ENCODE results near the gene WRAP73. TPM values are rescaled to one million over a fixed set of nuclear protein-coding genes. Genes with fewer than 3 reads are reported as not detected.

Gene WRAP73
- total RNA-seq, 2 experiments from 2014 or later = 22.3 to 22.7 TPM

DNA sequence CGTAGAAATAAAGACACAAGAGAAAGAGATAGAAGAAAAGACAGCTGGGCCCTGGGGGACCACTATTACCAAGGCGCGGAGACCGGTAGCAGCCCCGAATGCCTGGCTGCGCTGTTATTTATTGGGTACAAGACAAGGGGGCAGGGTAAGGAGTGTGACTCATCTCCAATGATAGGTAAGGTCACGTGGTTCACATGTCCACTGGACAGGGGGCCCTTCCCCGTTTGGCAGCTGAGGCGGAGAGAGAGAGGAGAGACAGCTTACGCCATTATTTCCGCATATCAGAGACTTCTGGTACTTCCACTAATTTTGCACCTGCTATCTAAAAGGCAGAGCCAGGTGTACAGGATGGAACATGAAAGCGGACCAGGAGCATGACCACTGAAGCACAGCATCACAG, 29.2 kb downstream of the WRAP73 start:
- peak overlapping the region; percentile 98 for H3K27ac Mint-ChIP-seq
- H3K36me3 Mint-ChIP-seq (ENCODE audit: low read depth) = peaks cover 10% of the 10 kb centered on the region

DNA sequence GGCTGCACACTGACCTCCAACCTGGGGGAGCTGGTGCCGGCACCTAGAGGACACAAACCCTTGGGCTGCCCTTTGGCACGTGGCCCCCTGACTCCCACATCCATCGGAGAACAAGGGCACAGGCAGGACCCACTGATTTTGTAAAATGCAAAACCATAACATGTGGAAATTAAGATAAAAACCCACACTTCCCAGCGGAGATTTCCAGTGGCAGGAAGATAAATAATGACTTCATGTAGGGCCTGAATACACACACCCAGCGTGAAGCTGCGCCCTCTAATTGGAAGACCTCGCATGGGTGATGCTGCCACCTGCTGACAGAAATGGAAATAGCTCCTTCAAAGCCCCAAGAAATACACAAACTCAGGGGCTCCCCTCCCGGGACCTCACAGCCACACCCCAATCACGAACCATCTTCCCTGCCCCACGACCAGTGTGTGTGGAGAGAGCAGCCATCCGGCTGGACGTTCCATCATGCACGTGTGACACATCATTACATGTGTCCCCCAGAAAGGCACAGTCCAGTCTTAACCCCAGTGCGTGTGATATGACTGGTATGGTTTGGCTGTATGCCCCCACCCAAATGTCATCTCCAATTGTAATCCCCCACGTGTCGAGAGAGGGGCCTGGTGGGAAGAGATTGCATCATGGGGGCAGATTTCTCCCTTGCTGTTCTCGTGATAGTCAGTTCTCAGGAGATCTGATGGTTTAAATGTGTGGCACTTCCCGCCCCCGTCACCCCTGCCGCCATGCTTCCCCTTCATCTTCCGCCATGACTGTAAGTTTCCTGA, 30.8 kb downstream of the WRAP73 start:
- ChIA-PET CTCF (interaction anchor here (0.6 to 2.0 kb wide), 18 partner anchors 10 to 178 kb away, joined by 3 to 23 read pairs (median 4); partner anchors contain the start of genes LRRC47 and WRAP73), POLR2A (interaction anchor here (1.0 to 1.4 kb wide), 3 partner anchors 88 to 166 kb away, joined by 5 to 7 read pairs (median 6); no protein-coding TSS in a partner anchor)
- Histone ChIP-seq H3K27me3 (ENCODE audit: control insufficient read depth in 1 of 2, insufficient read depth in 2 of 2, low read length in 2 of 2) (peaks cover 0 to 2% of the 10 kb centered on the region in 2 experiments), H3K36me3 (ENCODE audit: insufficient read depth, low read length) (peaks cover 3% of the 10 kb centered on the region), H3K27ac (ENCODE audit: low read depth in 1 of 2, low read length in 2 of 2) (no peak overlapping the region), H3K4me1 (ENCODE audit: insufficient read depth, low read length) (peaks cover 29% of the 10 kb centered on the region), H3K9me3 (ENCODE audit: control insufficient read depth in 1 of 2, insufficient read depth in 1 of 2, low read length in 2 of 2) (no peaks in the 10 kb centered on the region), H3K4me3 (ENCODE audit: low read length) (no peak overlapping the region)
- Mint-ChIP-seq H3K27me3 (peaks cover 14% of the 10 kb centered on the region), H3K4me3 (peak overlapping the region; percentile 49), H3K36me3 (ENCODE audit: low read depth) (no peaks in the 10 kb centered on the region), H3K9me3 (no peaks in the 10 kb centered on the region), H3K27ac (peak overlapping the region; percentile 8), H3K4me1 (ENCODE audit: low read depth) (peaks cover 41% of the 10 kb centered on the region)
- ATAC-seq (ENCODE audit: poor library complexity) = peak; percentile 96
- peak; percentile 58 to 90 (median 72) for DNase-seq
- TF ChIP-seq, protein P1, sequence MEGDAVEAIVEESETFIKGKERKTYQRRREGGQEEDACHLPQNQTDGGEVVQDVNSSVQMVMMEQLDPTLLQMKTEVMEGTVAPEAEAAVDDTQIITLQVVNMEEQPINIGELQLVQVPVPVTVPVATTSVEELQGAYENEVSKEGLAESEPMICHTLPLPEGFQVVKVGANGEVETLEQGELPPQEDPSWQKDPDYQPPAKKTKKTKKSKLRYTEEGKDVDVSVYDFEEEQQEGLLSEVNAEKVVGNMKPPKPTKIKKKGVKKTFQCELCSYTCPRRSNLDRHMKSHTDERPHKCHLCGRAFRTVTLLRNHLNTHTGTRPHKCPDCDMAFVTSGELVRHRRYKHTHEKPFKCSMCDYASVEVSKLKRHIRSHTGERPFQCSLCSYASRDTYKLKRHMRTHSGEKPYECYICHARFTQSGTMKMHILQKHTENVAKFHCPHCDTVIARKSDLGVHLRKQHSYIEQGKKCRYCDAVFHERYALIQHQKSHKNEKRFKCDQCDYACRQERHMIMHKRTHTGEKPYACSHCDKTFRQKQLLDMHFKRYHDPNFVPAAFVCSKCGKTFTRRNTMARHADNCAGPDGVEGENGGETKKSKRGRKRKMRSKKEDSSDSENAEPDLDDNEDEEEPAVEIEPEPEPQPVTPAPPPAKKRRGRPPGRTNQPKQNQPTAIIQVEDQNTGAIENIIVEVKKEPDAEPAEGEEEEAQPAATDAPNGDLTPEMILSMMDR (IDR thresholded peaks at IDR 0.05) = peak; percentile 76
- intact Hi-C loops (cut with DNase I, micrococcal nuclease) = loop anchor here (1.0 kb wide), 3 partner anchors 54 to 166 kb away; no protein-coding TSS in a partner anchor

More for the DNA sequence above, 29.2 kb downstream of the WRAP73 start:
- TF ChIP-seq, protein P1 (IDR thresholded peaks at IDR 0.05) = no peak
- CTCF ChIA-PET = interaction anchor here (2.5 kb wide), 1 partner anchor 56 kb away, joined by 11 read pairs; no protein-coding TSS in a partner anchor
- no peaks in the 10 kb centered on the region for H3K9me3 ChIP-seq (ENCODE audit: control insufficient read depth in 1 of 2, insufficient read depth in 1 of 2, low read length in 2 of 2)
- no peak for ATAC-seq (ENCODE audit: poor library complexity)
- POLR2A ChIA-PET = no interaction called here
- H3K4me1 Mint-ChIP-seq (ENCODE audit: low read depth) = peaks cover 51% of the 10 kb centered on the region
- no peak overlapping the region for H3K27ac ChIP-seq (ENCODE audit: low read depth in 1 of 2, low read length in 2 of 2)
- H3K4me3 ChIP-seq (ENCODE audit: low read length) = no peak overlapping the region
- peaks cover 37% of the 10 kb centered on the region for H3K4me1 ChIP-seq (ENCODE audit: insufficient read depth, low read length)
- no peaks in the 10 kb centered on the region for H3K9me3 Mint-ChIP-seq
- DNase-seq = no peak
- H3K36me3 ChIP-seq (ENCODE audit: insufficient read depth, low read length) = peaks cover 4% of the 10 kb centered on the region
- intact Hi-C loops (cut with DNase I, micrococcal nuclease) = loop anchor here in 1 of 2 experiments (5.0 to 10.0 kb wide), 2 partner anchors 102 to 284 kb away; partner anchors contain the start of gene C1orf174
- no peaks in the 10 kb centered on the region for H3K27me3 ChIP-seq (ENCODE audit: control insufficient read depth in 1 of 2, insufficient read depth in 2 of 2, low read length in 2 of 2)
- peak overlapping the region; percentile 15 for H3K4me3 Mint-ChIP-seq
- no peaks in the 10 kb centered on the region for H3K27me3 Mint-ChIP-seq

DNA sequence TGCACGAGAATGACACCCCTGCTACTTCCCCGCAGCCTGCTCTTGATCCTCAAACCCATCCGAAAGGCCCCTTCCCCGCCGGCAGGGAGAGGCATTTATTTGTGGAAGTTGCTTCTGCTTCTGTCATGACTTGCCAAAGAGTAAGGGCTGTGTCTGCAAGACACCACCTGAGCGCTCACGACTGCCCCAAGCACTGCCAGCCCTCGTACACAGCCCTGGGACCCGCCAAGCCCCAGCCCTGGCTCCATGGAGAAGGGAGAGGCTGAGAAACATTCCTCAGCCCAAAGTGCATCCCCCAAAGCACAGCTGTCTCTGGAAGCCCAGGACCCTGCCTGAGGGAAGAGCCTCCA, 31.4 kb downstream of the WRAP73 start:
- no peaks in the 10 kb centered on the region for H3K36me3 Mint-ChIP-seq (ENCODE audit: low read depth)
- POLR2A ChIA-PET = interaction anchor here (1.0 to 1.4 kb wide), 3 partner anchors 88 to 165 kb away, joined by 5 to 7 read pairs (median 6); no protein-coding TSS in a partner anchor
- ATAC-seq (ENCODE audit: poor library complexity) (no peak), DNase-seq (no peak)
- Histone ChIP-seq H3K27me3 (ENCODE audit: control insufficient read depth in 1 of 2, insufficient read depth in 2 of 2, low read length in 2 of 2) (peaks cover 0 to 2% of the 10 kb centered on the region in 2 experiments), H3K4me3 (ENCODE audit: low read length) (no peak overlapping the region), H3K9me3 (ENCODE audit: control insufficient read depth in 1 of 2, insufficient read depth in 1 of 2, low read length in 2 of 2) (no peaks in the 10 kb centered on the region), H3K27ac (ENCODE audit: low read depth in 1 of 2, low read length in 2 of 2) (no peak overlapping the region), H3K36me3 (ENCODE audit: insufficient read depth, low read length) (peaks cover 3% of the 10 kb centered on the region), H3K4me1 (ENCODE audit: insufficient read depth, low read length) (peaks cover 23% of the 10 kb centered on the region)
- CTCF ChIA-PET = interaction anchor here (0.9 to 2.0 kb wide), 16 partner anchors 11 to 178 kb away, joined by 3 to 23 read pairs (median 4); partner anchors contain the start of genes LRRC47 and WRAP73
- intact Hi-C loops (cut with DNase I, micrococcal nuclease) = no loop called here
- no peaks in the 10 kb centered on the region for H3K9me3 Mint-ChIP-seq
- H3K4me3 Mint-ChIP-seq = no peak overlapping the region
- H3K27ac Mint-ChIP-seq = no peak overlapping the region
- TF ChIP-seq, protein P1 (IDR thresholded peaks at IDR 0.05) = no peak
- peaks cover 19% of the 10 kb centered on the region for H3K27me3 Mint-ChIP-seq
- H3K4me1 Mint-ChIP-seq (ENCODE audit: low read depth) = peaks cover 35% of the 10 kb centered on the region
